SK-N-SH treated with all-trans-retinoic acid at 6 μM for 48 hours (cell line): Measurements from ENCODE around the gene KIF18A.

Experiments used
- ATAC-seq: fragments of 200-7000 bp; cut with Tn5 transposase; 3 replicates; pipeline ENCODE4 v1.9.1; 2020; ENCODE audit warnings: mild to moderate bottlenecking, moderate library complexity
- ARNTL ChIP-seq: fragments of 450-650 bp; formaldehyde crosslinking; IDR thresholded peaks from 2 replicates; pipeline ENCODE4 v1.5.0; 2020; ENCODE audit warnings: low read depth, mild to moderate bottlenecking, moderate library complexity, borderline replicate concordance
- BACH2 ChIP-seq: fragments of 250-450 bp; sonication (Bioruptor Pico); IDR thresholded peaks from 2 replicates; pipeline ENCODE4 v1.9.0; 2021; ENCODE audit warnings: mild to moderate bottlenecking, borderline replicate concordance
- CSDC2 ChIP-seq: fragments of 250-450 bp; sonication (Bioruptor Pico); IDR thresholded peaks from 2 replicates; pipeline ENCODE4 v1.5.0; 2020; ENCODE audit warnings: mild to moderate bottlenecking, moderate library complexity
- ESRRG ChIP-seq: fragments of 250-450 bp; sonication (Bioruptor Pico); IDR thresholded peaks from 2 replicates; pipeline ENCODE4 v1.6.1; 2021; ENCODE audit warnings: mild to moderate bottlenecking
- GLIS3 ChIP-seq: fragments of 250-450 bp; sonication (Bioruptor Pico); IDR thresholded peaks from 2 replicates; pipeline ENCODE4 v1.5.0; 2020; ENCODE audit warnings: mild to moderate bottlenecking, moderate library complexity
- ISL1 ChIP-seq: fragments of 250-450 bp; sonication (Bioruptor Pico); IDR thresholded peaks from 2 replicates; pipeline ENCODE4 v2.1.2; 2022; ENCODE audit warnings: mild to moderate bottlenecking, moderate library complexity
- OSR1 ChIP-seq: fragments of 250-450 bp; sonication (Bioruptor Pico); IDR thresholded peaks from 2 replicates; pipeline ENCODE4 v1.8.0; 2022; ENCODE audit warnings: moderate library complexity, mild to moderate bottlenecking, inconsistent platforms
- PPARA ChIP-seq: fragments of 250-450 bp; sonication (Bioruptor Pico); IDR thresholded peaks from 2 replicates; pipeline ENCODE4 v1.5.0; 2020; ENCODE audit warnings: mild to moderate bottlenecking, borderline replicate concordance
- RARB ChIP-seq: fragments of 250-450 bp; sonication (Bioruptor Pico); IDR thresholded peaks from 2 replicates; pipeline ENCODE4 v1.8.0; 2021; ENCODE audit warnings: mild to moderate bottlenecking, moderate library complexity
- SNAI2 ChIP-seq: fragments of 250-450 bp; sonication (Bioruptor Pico); IDR thresholded peaks from 2 replicates; pipeline ENCODE4 v1.5.0; 2020; ENCODE audit warnings: mild to moderate bottlenecking, moderate library complexity
- TCF4 ChIP-seq: fragments of 250-450 bp; sonication (Bioruptor Pico); IDR thresholded peaks from 2 replicates; pipeline ENCODE4 v1.8.0; 2021; ENCODE audit warnings: mild to moderate bottlenecking, moderate library complexity, borderline replicate concordance
- TOX ChIP-seq: fragments of 250-450 bp; sonication (Bioruptor Pico); IDR thresholded peaks from 2 replicates; pipeline ENCODE4 v1.8.0; 2021; ENCODE audit warnings: mild to moderate bottlenecking, moderate library complexity, borderline replicate concordance
- ZC3H10 ChIP-seq: fragments of 250-450 bp; sonication (Bioruptor Pico); IDR thresholded peaks from 2 replicates; pipeline ENCODE4 v1.5.1; 2021; ENCODE audit warnings: mild to moderate bottlenecking, moderate library complexity
- ZFP3 ChIP-seq: fragments of 250-450 bp; sonication (Bioruptor Pico); IDR thresholded peaks from 2 replicates; pipeline ENCODE4 v1.5.0; 2020; ENCODE audit warnings: mild to moderate bottlenecking, moderate library complexity
- ZFP30 ChIP-seq: fragments of 450-650 bp; formaldehyde crosslinking; IDR thresholded peaks from 2 replicates; pipeline ENCODE4 v1.5.0; 2022; ENCODE audit warnings: mild to moderate bottlenecking, moderate library complexity
- ZNF565 ChIP-seq: fragments of 450-650 bp; formaldehyde crosslinking; conservative IDR thresholded peaks from 2 replicates; pipeline ENCODE4 v1.5.0; 2020; ENCODE audit warnings: low read depth, mild to moderate bottlenecking, moderate library complexity
- ZNF70 ChIP-seq: fragments of 450-650 bp; formaldehyde crosslinking; IDR thresholded peaks from 2 replicates; pipeline ENCODE4 v1.5.0; 2020; ENCODE audit warnings: mild to moderate bottlenecking, moderate library complexity
- ZNF8 ChIP-seq: fragments of 450-650 bp; formaldehyde crosslinking; IDR thresholded peaks from 2 replicates; pipeline ENCODE4 v1.5.0; 2020; ENCODE audit warnings: mild to moderate bottlenecking, moderate library complexity
- TF ChIP-seq, protein P1 (sequence below): fragments of 250-450 bp; sonication (Bioruptor Pico); IDR thresholded peaks from 2 replicates; pipeline ENCODE4 v1.5.1; 2021; ENCODE audit warnings: mild to moderate bottlenecking, moderate library complexity
- TF ChIP-seq, protein P2 (sequence below): fragments of 250-450 bp; sonication (Bioruptor Pico); IDR thresholded peaks from 2 replicates; pipeline ENCODE4 v1.8.0; 2020; ENCODE audit warnings: mild to moderate bottlenecking, moderate library complexity, borderline replicate concordance
- TF ChIP-seq, protein P3 (sequence below): fragments of 250-450 bp; sonication (Bioruptor Pico); IDR thresholded peaks from 2 replicates; pipeline ENCODE4 v1.5.1; 2020; ENCODE audit warnings: low read depth, mild to moderate bottlenecking, moderate library complexity

Gene KIF18A

DNA sequence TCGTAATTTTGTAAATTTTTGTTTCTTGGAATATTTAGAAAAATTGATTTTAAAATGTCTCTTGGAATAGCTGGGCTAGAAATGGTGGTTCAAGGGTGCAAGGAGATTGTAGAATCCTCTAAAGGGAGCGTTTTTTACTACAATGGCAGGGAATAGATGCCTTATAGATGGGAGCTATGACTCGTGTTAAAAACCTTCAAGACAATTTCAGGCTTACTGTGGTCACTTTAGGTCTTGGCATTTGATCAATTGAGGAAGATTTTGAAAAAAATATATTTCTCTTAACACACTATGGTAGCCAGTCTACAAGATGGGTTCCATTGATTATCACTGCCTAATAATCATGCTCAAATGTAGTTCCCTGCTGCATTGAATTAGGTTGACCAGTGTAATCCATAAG is 25.2 kb upstream of the KIF18A start:
- TF ChIP-seq, protein P1, sequence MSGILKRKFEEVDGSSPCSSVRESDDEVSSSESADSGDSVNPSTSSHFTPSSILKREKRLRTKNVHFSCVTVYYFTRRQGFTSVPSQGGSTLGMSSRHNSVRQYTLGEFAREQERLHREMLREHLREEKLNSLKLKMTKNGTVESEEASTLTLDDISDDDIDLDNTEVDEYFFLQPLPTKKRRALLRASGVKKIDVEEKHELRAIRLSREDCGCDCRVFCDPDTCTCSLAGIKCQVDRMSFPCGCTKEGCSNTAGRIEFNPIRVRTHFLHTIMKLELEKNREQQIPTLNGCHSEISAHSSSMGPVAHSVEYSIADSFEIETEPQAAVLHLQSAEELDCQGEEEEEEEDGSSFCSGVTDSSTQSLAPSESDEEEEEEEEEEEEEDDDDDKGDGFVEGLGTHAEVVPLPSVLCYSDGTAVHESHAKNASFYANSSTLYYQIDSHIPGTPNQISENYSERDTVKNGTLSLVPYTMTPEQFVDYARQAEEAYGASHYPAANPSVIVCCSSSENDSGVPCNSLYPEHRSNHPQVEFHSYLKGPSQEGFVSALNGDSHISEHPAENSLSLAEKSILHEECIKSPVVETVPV: no peak
- TF ChIP-seq ZNF565 (no peak), RARB (CRISPR knock-in tag) (no peak), BACH2 (CRISPR knock-in tag) (no peak), ARNTL (CRISPR knock-in tag) (no peak), OSR1 (CRISPR knock-in tag) (no peak), ZFP3 (no peak), ZFP30 (no peak), ESRRG (no peak), ZNF70 (CRISPR knock-in tag) (no peak), TOX (no peak), ISL1 (no peak), CSDC2 (CRISPR knock-in tag) (no peak), TCF4 (CRISPR knock-in tag) (no peak), SNAI2 (CRISPR knock-in tag) (no peak), GLIS3 (CRISPR knock-in tag) (no peak), ZC3H10 (CRISPR knock-in tag) (no peak)
- TF ChIP-seq, protein P2, sequence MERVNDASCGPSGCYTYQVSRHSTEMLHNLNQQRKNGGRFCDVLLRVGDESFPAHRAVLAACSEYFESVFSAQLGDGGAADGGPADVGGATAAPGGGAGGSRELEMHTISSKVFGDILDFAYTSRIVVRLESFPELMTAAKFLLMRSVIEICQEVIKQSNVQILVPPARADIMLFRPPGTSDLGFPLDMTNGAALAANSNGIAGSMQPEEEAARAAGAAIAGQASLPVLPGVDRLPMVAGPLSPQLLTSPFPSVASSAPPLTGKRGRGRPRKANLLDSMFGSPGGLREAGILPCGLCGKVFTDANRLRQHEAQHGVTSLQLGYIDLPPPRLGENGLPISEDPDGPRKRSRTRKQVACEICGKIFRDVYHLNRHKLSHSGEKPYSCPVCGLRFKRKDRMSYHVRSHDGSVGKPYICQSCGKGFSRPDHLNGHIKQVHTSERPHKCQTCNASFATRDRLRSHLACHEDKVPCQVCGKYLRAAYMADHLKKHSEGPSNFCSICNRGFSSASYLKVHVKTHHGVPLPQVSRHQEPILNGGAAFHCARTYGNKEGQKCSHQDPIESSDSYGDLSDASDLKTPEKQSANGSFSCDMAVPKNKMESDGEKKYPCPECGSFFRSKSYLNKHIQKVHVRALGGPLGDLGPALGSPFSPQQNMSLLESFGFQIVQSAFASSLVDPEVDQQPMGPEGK (CRISPR knock-in tag): no peak
- TF ChIP-seq, protein P3, sequence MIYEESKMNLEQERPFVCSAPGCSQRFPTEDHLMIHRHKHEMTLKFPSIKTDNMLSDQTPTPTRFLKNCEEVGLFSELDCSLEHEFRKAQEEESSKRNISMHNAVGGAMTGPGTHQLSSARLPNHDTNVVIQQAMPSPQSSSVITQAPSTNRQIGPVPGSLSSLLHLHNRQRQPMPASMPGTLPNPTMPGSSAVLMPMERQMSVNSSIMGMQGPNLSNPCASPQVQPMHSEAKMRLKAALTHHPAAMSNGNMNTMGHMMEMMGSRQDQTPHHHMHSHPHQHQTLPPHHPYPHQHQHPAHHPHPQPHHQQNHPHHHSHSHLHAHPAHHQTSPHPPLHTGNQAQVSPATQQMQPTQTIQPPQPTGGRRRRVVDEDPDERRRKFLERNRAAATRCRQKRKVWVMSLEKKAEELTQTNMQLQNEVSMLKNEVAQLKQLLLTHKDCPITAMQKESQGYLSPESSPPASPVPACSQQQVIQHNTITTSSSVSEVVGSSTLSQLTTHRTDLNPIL (CRISPR knock-in tag): no peak
- no peak for ATAC-seq

DNA sequence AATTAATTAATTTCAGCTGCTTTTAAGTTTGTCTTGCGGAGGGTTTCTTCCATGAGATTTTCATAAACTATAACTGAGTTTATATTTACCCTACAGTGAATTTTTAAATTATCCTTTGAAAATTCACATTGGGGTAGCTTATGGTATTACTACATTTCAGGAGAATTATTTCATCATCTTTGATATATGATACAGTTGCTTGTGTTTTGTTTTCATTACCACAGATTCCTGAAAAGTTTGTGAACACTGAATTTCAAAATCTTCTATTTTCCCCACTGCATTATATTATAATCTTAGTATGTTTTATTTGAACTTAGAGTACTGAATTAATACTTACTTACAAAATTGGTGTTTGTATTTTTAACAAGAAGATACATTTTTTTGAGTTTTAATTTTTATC is 24.6 kb upstream of the KIF18A start:
- TF ChIP-seq ZNF70 (CRISPR knock-in tag): no peak
- no peak for ATAC-seq

DNA sequence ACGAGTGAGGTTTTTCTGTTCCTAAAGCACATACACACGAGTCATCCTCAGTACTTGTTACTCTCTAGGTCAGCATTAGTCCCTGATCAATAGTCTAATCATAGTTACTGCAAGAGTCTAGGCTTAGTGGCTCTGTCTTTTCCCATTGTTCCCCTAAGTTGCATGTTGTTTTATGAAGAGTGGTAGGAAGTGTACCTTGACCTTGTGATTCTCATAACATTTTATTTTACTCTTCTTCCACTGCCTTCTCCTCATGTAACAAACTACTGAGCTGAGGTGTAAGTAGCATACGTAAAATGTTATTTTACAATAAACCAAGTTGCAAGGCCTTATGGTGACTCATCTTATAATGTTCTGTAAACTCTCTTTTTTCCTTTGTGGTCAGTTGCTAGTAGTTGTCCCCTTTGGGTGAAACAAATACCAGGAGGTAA is 15.2 kb upstream of the KIF18A start:
- TF ChIP-seq, protein P2 (CRISPR knock-in tag): no peak
- TF ChIP-seq PPARA (CRISPR knock-in tag) (no peak), GLIS3 (CRISPR knock-in tag) (no peak), TCF4 (CRISPR knock-in tag) (no peak), ARNTL (CRISPR knock-in tag) (no peak), CSDC2 (CRISPR knock-in tag) (no peak), ZC3H10 (CRISPR knock-in tag) (no peak), ZNF565 (no peak), RARB (CRISPR knock-in tag) (no peak), ESRRG (no peak), ZNF70 (CRISPR knock-in tag) (no peak), ISL1 (no peak)
- TF ChIP-seq, protein P1: no peak
- ATAC-seq: peak; percentile 63

DNA sequence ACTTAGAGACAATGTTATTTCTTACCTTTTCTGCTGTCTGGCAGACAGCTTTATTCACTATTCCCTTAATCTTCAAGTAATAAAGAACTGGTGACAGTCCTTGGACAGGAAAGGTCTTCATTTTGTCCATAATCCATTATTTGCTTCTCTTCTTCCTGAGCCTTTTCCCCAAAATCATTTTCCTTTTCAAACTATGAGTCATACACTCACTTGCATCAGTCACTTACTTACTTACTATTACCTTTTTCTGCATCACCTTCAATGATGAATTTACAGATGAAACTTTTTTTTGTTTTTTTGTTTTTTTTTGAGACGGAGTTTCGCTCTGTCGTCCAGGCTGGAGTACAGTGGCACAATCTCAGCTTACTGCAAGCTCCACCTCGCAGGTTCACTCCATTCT is 9.8 kb upstream of the KIF18A start:
- no peak for TF ChIP-seq ZNF8 (CRISPR knock-in tag)
- TF ChIP-seq, protein P2 (CRISPR knock-in tag): no peak

More for the DNA sequence above, 9.8 kb upstream of the KIF18A start:
- no peak for ATAC-seq
